ENCODE data around the gene MAP3K6. TPM values are rescaled to one million over a fixed set of nuclear protein-coding genes. Genes with fewer than 3 reads are reported as not detected.

MAP3K6 gene
- total RNA-seq, 1 donor from 2014 or later, result 46.6 TPM

DNA sequence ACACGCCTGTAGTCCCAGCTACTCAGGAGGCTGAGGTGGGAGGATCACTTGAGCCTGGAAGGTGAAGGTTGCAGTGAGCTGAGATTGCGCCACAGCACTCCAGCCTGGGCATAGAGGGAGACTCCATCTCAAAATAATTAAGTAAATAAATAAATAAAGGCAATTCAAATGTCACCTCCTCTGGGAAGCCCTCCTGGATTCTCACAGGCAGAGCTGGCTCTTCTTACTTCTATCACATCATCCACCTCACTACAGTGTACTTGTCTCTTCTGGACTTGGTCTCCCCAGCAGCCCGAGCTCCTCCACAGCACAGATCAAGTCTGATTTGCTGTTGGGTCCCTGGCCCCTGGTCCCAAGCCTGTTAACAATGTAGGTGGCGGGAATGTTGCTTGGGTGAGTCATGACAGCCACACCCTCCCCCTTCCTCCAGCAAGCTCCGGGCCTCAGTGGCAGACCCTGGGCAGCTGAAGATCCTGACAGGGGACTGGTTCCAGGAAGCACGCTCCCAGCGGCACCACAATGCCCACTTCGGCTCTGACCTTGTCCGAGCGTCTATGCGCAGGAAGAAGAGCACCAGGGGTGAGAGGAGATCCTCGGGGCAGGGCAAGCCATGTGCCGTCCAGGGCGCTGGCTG, 19.7 kb downstream of the MAP3K6 start:
- ATAC-seq, result no peak
- intact Hi-C loops (cut with micrococcal nuclease), result no loop called here
- DNase-seq, result no peak

- DNase-seq, result no peak
- intact Hi-C loops (cut with micrococcal nuclease), result no loop called here
- ATAC-seq, result no peak
These were observed 20.4 kb downstream of the MAP3K6 start for GRCh38 chr1:27346357-27346756.

DNA sequence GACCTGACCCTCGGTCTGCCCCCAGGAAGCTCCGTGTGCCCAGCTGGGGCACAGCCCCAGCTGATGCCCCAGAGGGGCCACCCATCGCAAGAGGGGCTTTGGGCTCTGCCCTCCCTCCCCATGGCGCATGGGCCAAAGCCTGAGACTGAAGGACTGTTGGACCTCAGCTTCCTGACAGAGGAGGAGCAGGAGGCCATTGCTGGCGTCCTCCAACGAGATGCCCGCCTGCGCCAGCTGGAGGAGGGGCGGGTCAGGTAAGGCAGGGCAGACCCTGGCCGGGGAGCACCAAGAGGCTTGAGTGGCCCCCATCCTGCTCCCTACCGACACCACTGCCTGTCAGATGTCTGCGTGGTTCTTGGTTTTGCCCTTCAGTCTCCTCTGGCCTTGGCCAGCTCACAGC, 21.5 kb downstream of the MAP3K6 start:
- no peak for ATAC-seq
- no peak for DNase-seq
- intact Hi-C loops (cut with micrococcal nuclease), result no loop called here

DNA sequence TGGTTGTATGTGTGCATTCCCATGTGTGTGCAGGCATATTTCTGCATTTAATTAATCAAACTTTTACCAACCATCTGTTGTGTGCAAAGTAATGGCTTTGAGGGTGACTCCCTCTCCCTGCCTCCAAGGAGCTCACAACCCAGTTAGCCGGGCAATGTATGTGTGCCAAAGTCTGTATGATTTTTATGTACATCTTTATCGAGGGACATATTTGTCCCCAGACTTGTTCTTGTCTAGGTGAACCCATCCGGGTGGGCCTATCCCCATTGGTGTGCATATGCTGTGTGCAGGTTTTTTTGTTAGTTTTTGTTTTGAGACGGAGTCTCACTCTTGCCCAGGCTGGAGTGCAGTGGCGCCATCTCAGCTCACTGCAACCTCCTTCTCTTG, 23.1 kb downstream of the MAP3K6 start:
- no peak for DNase-seq
- no peak for ATAC-seq
- intact Hi-C loops (cut with micrococcal nuclease), result no loop called here

GRCh38 chr1:27342778-27343638, 23.8 kb downstream of the MAP3K6 start:
- no peak for DNase-seq
- intact Hi-C loops (cut with micrococcal nuclease), result no loop called here

GRCh38 chr1:27342391-27342777, 24.4 kb downstream of the MAP3K6 start:
- intact Hi-C loops (cut with micrococcal nuclease), result no loop called here
- DNase-seq (no peak), ATAC-seq (peak; percentile 15)

More at GRCh38 chr1:27342778-27343638, 23.8 kb downstream of the MAP3K6 start:
- peak; percentile 55 for ATAC-seq

DNA sequence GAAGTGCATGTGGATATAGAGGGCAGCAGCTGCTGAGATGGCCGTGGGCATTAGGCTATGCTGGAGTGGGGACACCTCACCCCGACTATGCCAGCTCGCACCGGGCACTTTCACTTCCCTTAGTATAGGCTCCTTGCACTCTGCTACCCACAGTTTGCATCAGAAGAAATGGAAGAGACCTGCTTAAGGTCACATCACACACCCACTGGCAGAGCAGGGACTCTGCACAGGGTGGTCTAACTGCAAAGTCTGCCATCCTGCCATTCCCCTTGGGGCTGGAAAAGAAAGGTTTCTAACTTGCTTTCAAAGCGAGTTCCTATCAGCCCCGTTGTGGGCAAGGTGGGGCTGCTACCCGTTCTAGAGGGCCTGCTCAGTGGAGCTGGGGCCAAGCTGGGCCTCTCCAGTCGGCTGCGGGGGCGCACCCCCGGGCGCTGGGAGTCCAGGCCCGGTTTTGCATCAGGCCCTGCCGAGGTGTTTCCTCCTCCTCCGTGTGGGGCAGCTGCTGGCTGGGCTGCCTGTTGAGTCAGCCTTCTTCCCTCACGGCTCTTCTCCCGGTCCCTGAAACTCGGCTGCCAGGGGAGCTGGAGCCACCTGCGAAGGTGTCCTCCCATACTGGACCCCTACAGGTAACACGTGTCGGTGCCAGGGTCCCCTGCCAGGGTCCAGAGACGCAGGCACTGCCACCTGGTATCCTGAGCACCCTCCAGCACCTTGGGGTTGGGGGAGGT, 25.1 kb downstream of the MAP3K6 start, which contains the start of gene SYTL1:
Gene SYTL1, plus strand, starts transcription at position 498 of the 728 bp plus-strand sequence. CDS start 3,313 bp downstream, outside the sequence.
- peak; percentile 41 for ATAC-seq
- no peak for DNase-seq
- intact Hi-C loops (cut with micrococcal nuclease), result no loop called here

GRCh38 chr1:27339213-27339612, 27.5 kb downstream of the MAP3K6 start:
- ATAC-seq (no peak), DNase-seq (no peak)
- intact Hi-C loops (cut with micrococcal nuclease), result no loop called here

DNA sequence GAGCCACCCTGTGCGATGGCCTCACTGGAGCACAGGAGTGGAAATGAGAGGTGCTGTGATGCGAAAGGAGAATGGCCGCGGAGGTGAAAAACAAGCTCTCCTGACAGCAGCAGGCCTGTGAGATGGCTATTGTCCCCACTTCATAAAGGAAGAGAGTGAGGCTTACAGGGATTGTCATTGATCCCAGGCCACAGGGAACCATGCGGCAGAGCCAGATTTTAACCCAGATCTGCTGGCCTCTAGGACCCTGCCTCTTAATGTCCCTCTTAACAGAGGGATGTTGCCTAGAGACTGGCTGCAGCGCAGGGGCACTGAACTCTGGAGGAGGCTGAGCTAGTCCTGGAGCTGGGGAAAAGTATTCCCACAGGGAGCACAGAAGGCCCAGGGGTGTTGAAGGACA, 28.0 kb downstream of the MAP3K6 start:
- DNase-seq (no peak), ATAC-seq (no peak)
- intact Hi-C loops (cut with micrococcal nuclease), result no loop called here

DNA sequence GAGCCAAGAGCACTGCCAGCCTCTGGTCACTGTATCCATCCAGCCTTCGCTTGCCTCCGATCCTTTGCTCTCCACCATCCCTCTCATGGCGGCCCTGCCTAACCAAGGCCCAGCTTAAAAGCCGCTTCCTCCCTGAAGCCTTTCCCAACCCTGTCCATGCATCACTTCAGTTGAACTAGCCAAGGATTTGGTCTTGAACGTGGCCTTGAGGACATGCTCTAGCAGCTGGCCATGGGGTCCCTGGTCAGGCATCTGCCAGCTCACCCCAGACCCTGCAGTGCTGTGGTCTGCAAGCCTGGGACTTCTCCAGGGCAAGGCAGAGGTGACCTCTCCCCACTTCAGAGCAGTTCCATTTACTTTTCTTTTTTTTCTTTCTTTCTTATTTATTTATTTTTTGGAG, 30.0 kb downstream of the MAP3K6 start:
- peak; percentile 11 for DNase-seq
- ATAC-seq, result no peak
- intact Hi-C loops (cut with micrococcal nuclease), result no loop called here

DNA sequence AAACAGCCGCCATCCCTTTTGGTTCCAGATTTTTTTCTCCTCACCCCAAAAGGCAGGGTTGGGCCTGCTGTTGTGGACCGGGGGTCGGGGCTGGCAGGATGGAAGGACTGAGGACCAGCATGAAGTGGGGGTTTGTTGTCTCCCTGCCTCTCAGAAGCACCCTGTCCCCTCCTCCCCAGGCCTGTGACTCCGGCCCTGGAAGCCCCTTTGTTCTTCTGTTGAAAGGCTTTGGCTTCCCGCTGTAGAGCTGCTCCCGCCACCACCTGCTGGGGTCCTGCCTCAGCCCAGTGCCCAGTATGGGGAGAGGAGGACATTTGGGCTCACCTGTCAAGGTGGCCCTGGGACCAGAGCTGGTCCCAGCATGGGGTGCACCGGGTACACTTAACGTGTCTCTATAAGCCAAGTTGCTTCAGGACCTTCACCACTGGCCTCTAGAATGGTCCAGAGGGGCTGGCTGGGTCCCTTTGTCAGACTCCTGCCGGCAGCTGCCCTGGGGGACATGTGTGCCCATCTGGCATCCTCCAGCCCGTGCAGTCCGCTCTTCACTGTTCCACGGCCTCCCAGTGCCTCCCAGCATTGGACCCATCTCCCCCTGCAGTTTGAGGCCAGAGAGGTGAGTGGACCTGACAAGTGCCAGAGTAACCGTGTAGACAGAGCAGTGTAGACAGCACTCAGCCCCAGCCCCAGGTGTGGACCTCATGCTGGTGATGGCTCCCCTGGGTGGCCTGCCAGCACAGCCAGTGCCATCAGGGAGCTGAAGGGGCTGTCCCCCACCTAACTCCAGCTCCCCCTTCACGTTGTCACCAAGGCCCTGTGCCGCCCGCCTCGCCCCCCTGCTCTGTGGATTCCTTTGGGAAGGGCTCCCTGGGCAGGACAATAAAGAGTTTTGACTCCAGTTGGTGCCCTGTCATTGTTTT, 31.0 kb downstream of the MAP3K6 start:
- intact Hi-C loops (cut with micrococcal nuclease), result no loop called here
- ATAC-seq (no peak), DNase-seq (peak; percentile 24)

GRCh38 chr1:27333717-27334279, 33.0 kb downstream of the MAP3K6 start:
- peak; percentile 16 for DNase-seq
- intact Hi-C loops (cut with micrococcal nuclease), result no loop called here
- ATAC-seq, result no peak

GRCh38 chr1:27332536-27333281, 34.1 kb downstream of the MAP3K6 start:
- DNase-seq, result peak; percentile 62
- intact Hi-C loops (cut with micrococcal nuclease), result no loop called here
- peak; percentile 57 for ATAC-seq

DNA sequence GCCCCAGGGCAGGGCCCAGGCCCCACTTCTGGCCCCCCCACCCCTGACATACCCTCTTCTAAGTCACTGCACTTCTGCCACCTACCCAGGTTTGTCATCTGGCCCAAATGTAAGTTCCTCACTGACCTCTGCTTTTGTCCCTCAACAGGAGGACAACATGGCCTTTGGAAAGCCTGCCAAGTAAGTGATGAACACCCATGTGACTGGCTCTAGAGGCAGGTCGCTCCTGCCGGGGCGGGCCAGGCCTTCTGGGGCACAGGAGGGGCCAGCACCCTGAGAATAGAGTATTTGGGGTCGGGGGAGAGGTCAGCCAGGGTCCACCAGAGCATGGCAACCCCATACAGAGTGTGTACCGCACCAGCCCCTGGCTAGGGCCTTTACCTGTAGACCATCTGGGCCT, 34.8 kb downstream of the MAP3K6 start:
- intact Hi-C loops (cut with micrococcal nuclease), result no loop called here
- DNase-seq (peak; percentile 43), ATAC-seq (peak; percentile 72)

DNA sequence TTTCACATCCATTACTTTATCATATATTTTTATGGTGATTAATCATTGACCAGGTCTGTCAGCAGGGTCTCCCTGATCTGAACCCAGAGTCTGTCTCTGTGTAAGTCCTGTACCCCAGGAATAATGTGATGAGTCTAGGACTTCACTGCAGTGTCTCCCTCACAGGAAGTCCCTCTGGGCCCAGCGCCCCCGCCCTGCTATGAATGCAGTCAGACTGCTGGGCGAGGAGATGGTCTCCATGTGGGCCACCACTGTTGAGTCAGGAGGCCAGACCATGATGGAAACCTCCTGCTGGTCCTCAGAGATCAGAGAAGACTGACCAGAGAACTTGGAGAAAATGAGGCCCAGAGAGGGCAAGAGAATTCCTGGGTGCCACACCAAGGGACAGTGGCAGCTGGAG, 35.3 kb downstream of the MAP3K6 start:
- intact Hi-C loops (cut with micrococcal nuclease), result no loop called here
- DNase-seq (peak; percentile 19), ATAC-seq (no peak)

DNA sequence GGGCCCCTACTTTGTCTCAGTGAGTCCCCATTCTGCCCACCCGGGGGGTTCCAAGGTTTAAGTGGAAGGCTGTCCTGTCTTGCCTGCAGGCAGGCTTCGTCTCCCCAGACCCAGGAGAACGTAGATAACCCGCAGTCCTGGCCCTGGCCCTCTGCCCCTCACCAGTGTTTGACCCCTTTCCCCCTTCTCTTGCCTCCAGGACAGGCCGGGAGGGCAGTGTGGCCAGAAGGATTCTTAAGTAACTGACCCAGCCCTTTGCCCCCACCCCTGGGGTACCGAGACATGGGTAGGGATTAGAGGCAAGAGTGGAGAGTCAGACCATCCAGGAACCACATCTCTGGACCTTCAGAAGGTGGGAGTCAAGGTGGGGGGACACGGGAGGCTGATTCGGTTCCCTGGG, 36.0 kb downstream of the MAP3K6 start:
- DNase-seq (peak; percentile 7), ATAC-seq (no peak)
- intact Hi-C loops (cut with micrococcal nuclease), result no loop called here

DNA sequence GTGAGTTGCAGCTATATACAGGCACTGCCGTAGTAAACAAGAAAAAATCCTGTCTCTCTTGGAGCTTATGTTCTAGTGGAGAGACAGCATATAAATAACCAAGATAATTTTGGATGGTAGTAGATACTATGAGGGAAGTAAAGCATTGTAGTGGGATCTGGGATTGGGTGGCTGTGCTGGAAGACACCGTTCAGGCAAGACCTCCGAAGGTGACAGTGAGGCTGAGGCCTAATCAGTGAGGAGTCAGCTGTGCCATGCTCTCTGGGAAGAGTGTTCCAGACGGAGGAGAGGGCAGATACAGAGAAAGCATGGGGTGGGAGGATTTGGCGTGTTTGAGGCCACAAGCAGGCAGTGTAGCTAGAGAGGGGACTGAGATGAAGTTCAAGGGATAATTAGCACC, 38.8 kb downstream of the MAP3K6 start:
- DNase-seq, result peak; percentile 4

GRCh38 chr1:27325286-27325685, 41.5 kb downstream of the MAP3K6 start:
- ATAC-seq (no peak), DNase-seq (peak; percentile 17)
- intact Hi-C loops (cut with micrococcal nuclease), result no loop called here

More for the DNA sequence above, 38.8 kb downstream of the MAP3K6 start:
- ATAC-seq, result no peak
- intact Hi-C loops (cut with micrococcal nuclease), result no loop called here
